Dendritic cell treated with granulocyte-macrophage colony-stimulating factor and Interleukin-4, amounts not matched to agents 40 ng/mL and 50 ng/mL, for 4 days (primary cell): ENCODE measurements around the gene GMDS.

ENCODE experiments used
- H3K27ac Mint-ChIP-seq: one replicate; pipeline ENCODE4 v1.8.0; 2022; ENCODE audit warnings: mild to moderate bottlenecking, mixed read lengths
- H3K27me3 Mint-ChIP-seq: one replicate; pipeline ENCODE4 v1.8.0; 2022; ENCODE audit warnings: mild to moderate bottlenecking, mixed read lengths
- H3K36me3 Mint-ChIP-seq: one replicate; pipeline ENCODE4 v1.8.0; 2022; ENCODE audit warnings: low read depth, mixed read lengths
- H3K4me1 Mint-ChIP-seq: one replicate; pipeline ENCODE4 v1.8.0; 2022; ENCODE audit warnings: low read depth, mixed read lengths
- H3K4me3 Mint-ChIP-seq: one replicate; pipeline ENCODE4 v1.8.0; 2022; ENCODE audit warnings: mild to moderate bottlenecking, moderate library complexity, mixed read lengths
- H3K9me3 Mint-ChIP-seq: one replicate; pipeline ENCODE4 v1.8.0; 2022; ENCODE audit warnings: mixed read lengths
- intact Hi-C: fragments of 100-400 bp; cut with micrococcal nuclease; formaldehyde crosslinking; loops from one replicate; pipeline ENCODE4 v1.15.0; 2022

GMDS gene

GRCh38 chr6:1917626-1918371, 327.6 kb downstream of the GMDS start:
- H3K9me3 Mint-ChIP-seq = no peaks in the 10 kb centered on the region
- H3K4me3 Mint-ChIP-seq = no peak overlapping the region
- no peaks in the 10 kb centered on the region for H3K27me3 Mint-ChIP-seq
- H3K27ac Mint-ChIP-seq = no peak overlapping the region
- intact Hi-C loops = no loop called here
- no peaks in the 10 kb centered on the region for H3K36me3 Mint-ChIP-seq
- peaks cover 5% of the 10 kb centered on the region for H3K4me1 Mint-ChIP-seq

GRCh38 chr6:1916334-1917070, 328.9 kb downstream of the GMDS start:
- Mint-ChIP-seq H3K4me1 (peaks cover 9% of the 10 kb centered on the region), H3K27ac (no peak overlapping the region), H3K27me3 (no peaks in the 10 kb centered on the region), H3K36me3 (no peaks in the 10 kb centered on the region), H3K9me3 (no peaks in the 10 kb centered on the region), H3K4me3 (no peak overlapping the region)
- intact Hi-C loops = no loop called here

- no peak overlapping the region for H3K27ac Mint-ChIP-seq
- no peaks in the 10 kb centered on the region for H3K36me3 Mint-ChIP-seq
- no peak overlapping the region for H3K4me3 Mint-ChIP-seq
- intact Hi-C loops = no loop called here
- H3K27me3 Mint-ChIP-seq = no peaks in the 10 kb centered on the region
- no peaks in the 10 kb centered on the region for H3K9me3 Mint-ChIP-seq
- H3K4me1 Mint-ChIP-seq = peaks cover 10% of the 10 kb centered on the region
These were observed 330.2 kb downstream of the GMDS start for GRCh38 chr6:1915226-1915625.

- Mint-ChIP-seq H3K4me3 (no peak overlapping the region), H3K36me3 (no peaks in the 10 kb centered on the region), H3K27me3 (no peaks in the 10 kb centered on the region), H3K4me1 (peaks cover 10% of the 10 kb centered on the region), H3K9me3 (no peaks in the 10 kb centered on the region), H3K27ac (no peak overlapping the region)
- intact Hi-C loops = no loop called here
These were observed 331.8 kb downstream of the GMDS start for GRCh38 chr6:1913577-1913976.

- Mint-ChIP-seq H3K4me3 (no peak overlapping the region), H3K27ac (no peak overlapping the region), H3K27me3 (no peaks in the 10 kb centered on the region), H3K9me3 (no peaks in the 10 kb centered on the region), H3K4me1 (peaks cover 10% of the 10 kb centered on the region), H3K36me3 (no peaks in the 10 kb centered on the region)
- intact Hi-C loops = no loop called here
These were observed 332.7 kb downstream of the GMDS start for GRCh38 chr6:1912731-1913130.

- no peak overlapping the region for H3K27ac Mint-ChIP-seq
- no peaks in the 10 kb centered on the region for H3K27me3 Mint-ChIP-seq
- H3K36me3 Mint-ChIP-seq = no peaks in the 10 kb centered on the region
- intact Hi-C loops = no loop called here
- no peak overlapping the region for H3K4me3 Mint-ChIP-seq
- no peaks in the 10 kb centered on the region for H3K9me3 Mint-ChIP-seq
- H3K4me1 Mint-ChIP-seq = peaks cover 10% of the 10 kb centered on the region
These were observed 333.9 kb downstream of the GMDS start for GRCh38 chr6:1911474-1911873.

- Mint-ChIP-seq H3K27me3 (no peaks in the 10 kb centered on the region), H3K4me1 (peaks cover 10% of the 10 kb centered on the region), H3K4me3 (no peak overlapping the region), H3K27ac (no peak overlapping the region), H3K9me3 (no peaks in the 10 kb centered on the region), H3K36me3 (no peaks in the 10 kb centered on the region)
- intact Hi-C loops = no loop called here
These were observed 334.6 kb downstream of the GMDS start for GRCh38 chr6:1910621-1911407.

- Mint-ChIP-seq H3K4me1 (peaks cover 10% of the 10 kb centered on the region), H3K27ac (no peak overlapping the region), H3K27me3 (no peaks in the 10 kb centered on the region), H3K9me3 (no peaks in the 10 kb centered on the region), H3K36me3 (no peaks in the 10 kb centered on the region), H3K4me3 (no peak overlapping the region)
- intact Hi-C loops = no loop called here
These were observed 336.6 kb downstream of the GMDS start for GRCh38 chr6:1908784-1909183.

GRCh38 chr6:1906609-1907008, 338.8 kb downstream of the GMDS start:
- Mint-ChIP-seq H3K4me1 (peaks cover 3% of the 10 kb centered on the region), H3K27me3 (no peaks in the 10 kb centered on the region), H3K9me3 (no peaks in the 10 kb centered on the region), H3K27ac (no peak overlapping the region), H3K4me3 (no peak overlapping the region), H3K36me3 (no peaks in the 10 kb centered on the region)
- intact Hi-C loops = no loop called here

- intact Hi-C loops = no loop called here
- Mint-ChIP-seq H3K27ac (no peak overlapping the region), H3K27me3 (no peaks in the 10 kb centered on the region), H3K36me3 (no peaks in the 10 kb centered on the region), H3K4me1 (no peaks in the 10 kb centered on the region), H3K4me3 (no peak overlapping the region), H3K9me3 (no peaks in the 10 kb centered on the region)
These were observed 339.4 kb downstream of the GMDS start for GRCh38 chr6:1906014-1906413.

GRCh38 chr6:1904898-1905297, 340.5 kb downstream of the GMDS start:
- no peaks in the 10 kb centered on the region for H3K4me1 Mint-ChIP-seq

GRCh38 chr6:1904466-1904799, 341.0 kb downstream of the GMDS start:
- intact Hi-C loops = no loop called here
- H3K36me3 Mint-ChIP-seq = no peaks in the 10 kb centered on the region
- H3K27me3 Mint-ChIP-seq = no peaks in the 10 kb centered on the region
- H3K27ac Mint-ChIP-seq = no peak overlapping the region
- H3K9me3 Mint-ChIP-seq = no peaks in the 10 kb centered on the region
- no peak overlapping the region for H3K4me3 Mint-ChIP-seq
- no peaks in the 10 kb centered on the region for H3K4me1 Mint-ChIP-seq

More at GRCh38 chr6:1904898-1905297, 340.5 kb downstream of the GMDS start:
- intact Hi-C loops = no loop called here
- Mint-ChIP-seq H3K27me3 (no peaks in the 10 kb centered on the region), H3K4me3 (no peak overlapping the region), H3K27ac (no peak overlapping the region), H3K9me3 (no peaks in the 10 kb centered on the region), H3K36me3 (no peaks in the 10 kb centered on the region)

- H3K27me3 Mint-ChIP-seq = no peaks in the 10 kb centered on the region
- intact Hi-C loops = no loop called here
- no peak overlapping the region for H3K4me3 Mint-ChIP-seq
- H3K36me3 Mint-ChIP-seq = no peaks in the 10 kb centered on the region
- H3K9me3 Mint-ChIP-seq = no peaks in the 10 kb centered on the region
- no peak overlapping the region for H3K27ac Mint-ChIP-seq
- no peaks in the 10 kb centered on the region for H3K4me1 Mint-ChIP-seq
These were observed 341.5 kb downstream of the GMDS start for GRCh38 chr6:1903780-1904465.

- no peaks in the 10 kb centered on the region for H3K9me3 Mint-ChIP-seq
- intact Hi-C loops = no loop called here
- no peaks in the 10 kb centered on the region for H3K27me3 Mint-ChIP-seq
- H3K27ac Mint-ChIP-seq = no peak overlapping the region
- no peak overlapping the region for H3K4me3 Mint-ChIP-seq
- H3K4me1 Mint-ChIP-seq = no peaks in the 10 kb centered on the region
- no peaks in the 10 kb centered on the region for H3K36me3 Mint-ChIP-seq
These were observed 343.8 kb downstream of the GMDS start for GRCh38 chr6:1901556-1901955.
